AG04449 (cell line): Measurements from ENCODE around the gene CRYBG2.

Experiments used
- CTCF ChIA-PET: fragments of 350-600 bp; formaldehyde crosslinking; extraction: SDS; loops from one replicate; lab custom pipeline; 2021; ENCODE audit warnings: antibody characterized with exemption; lab: Yijun Ruan, JAX
- POLR2A ChIA-PET: fragments of 400-600, 350-600 bp; formaldehyde crosslinking; extraction: SDS; loops from one replicate; lab custom pipeline; 2020; ENCODE audit warnings: antibody characterized with exemption, inconsistent platforms; lab: Yijun Ruan, JAX
- DNase-seq: peaks from one replicate; pipeline ENCODE4 v3.0.0-alpha.2; 2010; ENCODE audit warnings: low read depth, low spot score
- H3K4me3 ChIP-seq: 2 replicates; pipeline ENCODE4 v1.5.1; 2011; ENCODE audit warnings: low read depth, mild to moderate bottlenecking, control low read depth, low read length
- TF ChIP-seq, protein P1 (sequence below): IDR thresholded peaks from one replicate; pipeline ENCODE4 v1.5.1; 2011; ENCODE audit warnings: mild to moderate bottlenecking, moderate library complexity, low read length, control low read depth, inconsistent platforms; ENCODE audit not compliant: insufficient read depth; ENCODE audit errors: missing control alignments

Gene CRYBG2

DNA sequence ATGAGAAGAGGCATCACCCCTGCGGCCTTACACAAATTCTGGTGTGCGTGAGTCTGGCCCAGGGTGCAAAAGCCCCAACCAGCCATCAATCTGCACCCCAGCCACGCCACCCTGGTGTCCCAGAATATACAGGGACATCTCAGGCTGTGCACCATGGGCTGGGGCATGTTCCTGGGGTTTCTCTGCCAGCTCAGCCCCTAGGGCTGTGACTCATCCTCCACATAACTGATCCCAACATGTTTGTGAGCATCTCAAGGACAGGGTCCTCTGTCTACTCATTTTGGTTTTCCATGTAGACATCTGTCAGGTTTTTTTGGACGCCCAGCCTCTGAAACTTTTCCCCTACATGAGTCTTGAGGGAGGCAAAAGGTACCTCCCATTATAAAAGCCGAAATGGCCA lies 18.1 kb upstream of the CRYBG2 start:
- no peak overlapping the region for H3K4me3 ChIP-seq
- DNase-seq = no peak
- POLR2A ChIA-PET = no interaction called here
- TF ChIP-seq, protein P1, sequence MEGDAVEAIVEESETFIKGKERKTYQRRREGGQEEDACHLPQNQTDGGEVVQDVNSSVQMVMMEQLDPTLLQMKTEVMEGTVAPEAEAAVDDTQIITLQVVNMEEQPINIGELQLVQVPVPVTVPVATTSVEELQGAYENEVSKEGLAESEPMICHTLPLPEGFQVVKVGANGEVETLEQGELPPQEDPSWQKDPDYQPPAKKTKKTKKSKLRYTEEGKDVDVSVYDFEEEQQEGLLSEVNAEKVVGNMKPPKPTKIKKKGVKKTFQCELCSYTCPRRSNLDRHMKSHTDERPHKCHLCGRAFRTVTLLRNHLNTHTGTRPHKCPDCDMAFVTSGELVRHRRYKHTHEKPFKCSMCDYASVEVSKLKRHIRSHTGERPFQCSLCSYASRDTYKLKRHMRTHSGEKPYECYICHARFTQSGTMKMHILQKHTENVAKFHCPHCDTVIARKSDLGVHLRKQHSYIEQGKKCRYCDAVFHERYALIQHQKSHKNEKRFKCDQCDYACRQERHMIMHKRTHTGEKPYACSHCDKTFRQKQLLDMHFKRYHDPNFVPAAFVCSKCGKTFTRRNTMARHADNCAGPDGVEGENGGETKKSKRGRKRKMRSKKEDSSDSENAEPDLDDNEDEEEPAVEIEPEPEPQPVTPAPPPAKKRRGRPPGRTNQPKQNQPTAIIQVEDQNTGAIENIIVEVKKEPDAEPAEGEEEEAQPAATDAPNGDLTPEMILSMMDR = no peak
- CTCF ChIA-PET = interaction anchor here (0.7 to 9.7 kb wide), 3 partner anchors 9 to 45 kb away, joined by 3 to 203 read pairs (median 21); no protein-coding TSS in a partner anchor

DNA sequence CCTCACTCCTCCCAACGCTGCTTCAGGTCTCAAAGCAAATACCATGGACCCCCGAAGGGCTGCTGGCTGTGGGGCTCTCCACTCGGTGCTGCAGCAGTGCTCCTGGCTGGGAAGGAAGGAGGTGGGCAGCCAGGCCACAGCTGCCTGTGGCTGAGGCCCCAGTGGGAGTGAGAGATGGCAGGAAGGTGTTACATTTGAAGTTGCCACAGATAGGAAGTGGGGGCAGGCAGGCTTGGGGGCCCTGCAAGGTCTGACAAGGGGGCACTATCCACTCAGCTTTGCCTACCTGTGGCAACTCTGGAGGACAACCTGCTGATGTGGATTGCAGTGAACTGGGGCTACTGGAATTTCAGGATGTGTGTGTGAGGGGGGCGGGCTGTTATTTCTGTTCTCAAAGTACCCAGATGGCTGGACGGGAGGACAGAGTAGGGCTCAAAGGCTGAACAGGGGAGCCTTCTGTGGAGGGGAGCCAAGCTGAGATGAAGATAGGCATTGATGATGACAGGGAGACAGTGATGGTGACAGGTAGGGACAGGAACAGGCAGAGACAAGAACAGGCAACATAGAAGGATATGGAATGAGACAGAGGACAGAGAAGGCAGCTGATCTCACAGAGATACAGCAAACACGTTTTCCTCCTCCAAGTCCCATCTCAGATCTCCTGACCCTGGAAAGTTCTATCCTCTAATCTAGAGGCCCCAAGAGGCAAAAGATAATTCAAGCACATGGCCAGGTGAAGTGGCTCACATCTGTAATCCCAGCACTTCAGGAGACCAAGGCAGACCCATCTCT lies 16.9 kb upstream of the CRYBG2 start:
- TF ChIP-seq, protein P1 = no peak
- no peak overlapping the region for H3K4me3 ChIP-seq
- ChIA-PET CTCF (interaction anchor here (1.1 to 2.6 kb wide), 3 partner anchors 9 to 46 kb away, joined by 3 to 14 read pairs (median 10); no protein-coding TSS in a partner anchor), POLR2A (interaction anchor here (0.6 kb wide), 1 partner anchor 166 kb away, joined by 3 read pairs; no protein-coding TSS in a partner anchor)
- no peak for DNase-seq

DNA sequence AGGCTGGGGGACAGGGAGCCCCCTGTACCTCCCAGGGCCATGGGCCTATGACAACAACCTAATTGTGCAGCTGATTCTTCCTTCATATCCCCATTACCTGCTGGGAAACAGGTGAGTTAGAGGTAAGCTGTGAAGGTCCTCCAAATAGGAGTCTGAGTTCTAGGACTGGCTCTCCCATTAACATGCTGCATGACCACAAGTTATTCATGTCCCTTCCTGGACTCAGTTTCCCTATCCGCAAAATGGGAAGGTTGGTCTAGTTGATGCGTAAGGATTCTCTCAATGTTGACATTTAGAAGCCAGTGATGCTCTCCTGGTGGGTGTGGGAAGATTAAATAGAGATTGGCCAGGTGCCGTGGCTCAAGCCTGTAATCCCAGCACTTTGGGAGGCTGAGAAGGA lies 14.6 kb upstream of the CRYBG2 start:
- TF ChIP-seq, protein P1 = no peak
- CTCF ChIA-PET = interaction anchor here (7.0 kb wide), 1 partner anchor 14 kb away, joined by 77 read pairs; the partner anchor contains the start of gene CRYBG2
- POLR2A ChIA-PET = no interaction called here

DNA sequence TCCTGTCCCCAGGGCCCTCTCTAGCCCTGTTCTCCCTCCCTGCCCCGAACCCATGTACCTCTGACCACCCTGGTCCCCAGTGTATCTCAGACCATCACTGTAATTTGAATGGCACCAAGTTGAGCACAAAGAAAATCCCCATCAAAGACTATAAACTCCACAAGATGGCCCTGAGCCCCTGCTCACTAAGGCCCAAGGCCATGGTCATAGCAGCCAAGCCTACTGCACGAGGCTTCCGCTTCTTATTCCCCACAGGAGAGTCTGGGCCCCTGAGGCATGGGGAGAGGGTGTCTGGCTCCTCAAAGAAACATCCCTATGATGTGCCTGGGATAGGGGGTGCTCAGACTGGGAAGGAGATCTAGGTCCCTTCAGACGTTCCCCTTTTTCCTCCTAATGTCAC lies 14.1 kb upstream of the CRYBG2 start:
- H3K4me3 ChIP-seq = no peak overlapping the region
- POLR2A ChIA-PET = no interaction called here
- no peak for DNase-seq
- TF ChIP-seq, protein P1 = no peak
- CTCF ChIA-PET = interaction anchor here (7.0 kb wide), 1 partner anchor 14 kb away, joined by 77 read pairs; the partner anchor contains the start of gene CRYBG2

More for the DNA sequence above, 14.6 kb upstream of the CRYBG2 start:
- no peak overlapping the region for H3K4me3 ChIP-seq
- DNase-seq = no peak

DNA sequence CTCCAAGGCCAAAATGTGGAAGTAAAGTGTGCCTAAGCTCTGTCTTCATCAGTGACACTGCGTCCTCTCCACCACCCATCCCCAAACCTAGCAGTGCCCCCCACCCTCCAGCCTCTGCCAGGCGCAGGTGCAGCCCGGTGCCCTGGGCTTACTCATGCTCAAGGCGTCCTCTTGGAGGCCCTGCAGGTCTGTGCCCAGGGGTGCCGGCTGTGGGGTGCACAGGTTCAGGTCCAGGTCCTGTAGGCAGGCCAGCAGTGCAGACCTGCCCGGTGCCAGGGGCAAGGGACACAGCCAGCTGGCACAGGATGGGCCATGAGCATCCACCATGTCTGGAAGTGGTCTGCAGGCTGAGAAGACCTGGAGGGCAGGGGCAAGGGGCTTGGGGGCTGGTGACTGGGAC lies 13.5 kb upstream of the CRYBG2 start:
- no peak overlapping the region for H3K4me3 ChIP-seq
- CTCF ChIA-PET = interaction anchor here (0.9 to 7.0 kb wide), 3 partner anchors 13 to 50 kb away, joined by 3 to 77 read pairs (median 4); partner anchors contain the start of gene CRYBG2
- TF ChIP-seq, protein P1 = no peak
- DNase-seq = no peak
- POLR2A ChIA-PET = interaction anchor here (0.6 kb wide), 1 partner anchor 20 kb away, joined by 4 read pairs; no protein-coding TSS in a partner anchor

DNA sequence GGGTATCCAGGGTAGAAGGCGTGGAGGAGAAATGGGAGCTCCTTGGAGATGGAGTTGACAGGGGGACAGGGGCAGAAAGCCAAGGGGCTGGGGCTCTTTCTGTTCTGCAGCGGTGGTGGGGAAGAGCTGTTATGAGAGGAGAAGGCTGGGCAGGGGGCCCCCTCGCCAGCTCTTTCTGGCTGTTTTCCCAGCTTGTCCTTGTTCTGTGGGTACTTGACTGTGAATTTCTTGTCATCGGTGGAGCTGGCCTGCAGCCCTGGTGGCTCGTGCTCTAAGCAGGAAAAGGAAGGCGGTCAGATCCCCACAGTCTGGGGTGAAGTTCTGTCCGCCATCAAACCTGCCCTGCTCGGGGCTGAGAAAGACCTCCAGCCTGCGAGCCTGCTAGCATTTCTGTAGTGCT lies 11.0 kb upstream of the CRYBG2 start:
- DNase-seq = no peak
- CTCF ChIA-PET = interaction anchor here (0.7 to 7.0 kb wide), 28 partner anchors 11 to 278 kb away, joined by 3 to 203 read pairs (median 8); partner anchors contain the start of genes CD52, CEP85, CRYBG2 and DHDDS
- no peak overlapping the region for H3K4me3 ChIP-seq
- TF ChIP-seq, protein P1 = no peak
- POLR2A ChIA-PET = no interaction called here
